Activated CD4-positive, CD25-positive, alpha-beta regulatory T cell treated with anti-CD3 and anti-CD28 coated beads, Interleukin-2, amount 50 U/mL, for 72 hours (primary cell): ENCODE data around the gene CEP128.
"Not testable (repeated sequence)": the region's sequence is repeated elsewhere in the genome, so short reads cannot be mapped to it uniquely, and the experiment has no call there.

ENCODE experiments used
- DNase-seq: peaks from one replicate; pipeline ENCODE4 v3.0.0; 2021

The CEP128 gene

GRCh38 chr14:80951491-80951890 is 10.0 kb upstream of the CEP128 start:
- DNase-seq, result no peak

GRCh38 chr14:80948291-80948690 is 6.8 kb upstream of the CEP128 start:
- DNase-seq, result no peak

- DNase-seq, result no peak
These were observed 5.3 kb upstream of the CEP128 start for GRCh38 chr14:80946797-80947196.

GRCh38 chr14:80946187-80946586 is 4.6 kb upstream of the CEP128 start:
- DNase-seq, result no peak

GRCh38 chr14:80944861-80945617 is 3.5 kb upstream of the CEP128 start:
- no peak for DNase-seq

GRCh38 chr14:80942191-80942600 is 658 bp upstream of the CEP128 start:
- DNase-seq, result no peak

- no peak for DNase-seq
These were observed 1.4 kb downstream of the CEP128 start for GRCh38 chr14:80940146-80940545.

GRCh38 chr14:80933686-80934085 is 7.9 kb downstream of the CEP128 start:
- no peak for DNase-seq

- no peak for DNase-seq
These were observed 8.3 kb downstream of the CEP128 start for GRCh38 chr14:80933282-80933681.

- DNase-seq, result no peak
These were observed 10.6 kb downstream of the CEP128 start for GRCh38 chr14:80930836-80931389.

- no peak for DNase-seq
These were observed 11.4 kb downstream of the CEP128 start for GRCh38 chr14:80930095-80930494.

- no peak for DNase-seq
These were observed 14.2 kb downstream of the CEP128 start for GRCh38 chr14:80927083-80927989.

GRCh38 chr14:80926397-80927082 is 15.0 kb downstream of the CEP128 start:
- DNase-seq, result no peak

- no peak for DNase-seq
These were observed 17.0 kb downstream of the CEP128 start for GRCh38 chr14:80924365-80925103.

GRCh38 chr14:80923368-80923767 is 18.2 kb downstream of the CEP128 start:
- no peak for DNase-seq

- DNase-seq, result no peak
These were observed 21.9 kb downstream of the CEP128 start for GRCh38 chr14:80919622-80920021.

- not testable (repeated sequence) for DNase-seq
These were observed 29.5 kb downstream of the CEP128 start for GRCh38 chr14:80912013-80912412.

- no peak for DNase-seq
These were observed 34.6 kb downstream of the CEP128 start for GRCh38 chr14:80906946-80907345.

- DNase-seq, result no peak
These were observed 35.2 kb downstream of the CEP128 start for GRCh38 chr14:80906336-80906735.

- DNase-seq, result no peak
These were observed 38.9 kb downstream of the CEP128 start for GRCh38 chr14:80902608-80903007.

GRCh38 chr14:80901822-80902221 is 39.7 kb downstream of the CEP128 start:
- no peak for DNase-seq

- DNase-seq, result no peak
These were observed 40.3 kb downstream of the CEP128 start for GRCh38 chr14:80901260-80901659.
